ENCODE measurements around the gene PRR22. TPM values are rescaled to one million over a fixed set of nuclear protein-coding genes. Genes with fewer than 3 reads are reported as not detected.
A peak's percentile ranks its signal among the peaks of the same experiment; 100 is the strongest.

PRR22 gene
- total and polyA plus RNA-seq, 9 of the 15 experiments (the other 6 are each of a cell fraction or from before 2014, with no cell fraction given), result 0.03 to 12.0 (median 2.0) TPM; not detected in 1

DNA sequence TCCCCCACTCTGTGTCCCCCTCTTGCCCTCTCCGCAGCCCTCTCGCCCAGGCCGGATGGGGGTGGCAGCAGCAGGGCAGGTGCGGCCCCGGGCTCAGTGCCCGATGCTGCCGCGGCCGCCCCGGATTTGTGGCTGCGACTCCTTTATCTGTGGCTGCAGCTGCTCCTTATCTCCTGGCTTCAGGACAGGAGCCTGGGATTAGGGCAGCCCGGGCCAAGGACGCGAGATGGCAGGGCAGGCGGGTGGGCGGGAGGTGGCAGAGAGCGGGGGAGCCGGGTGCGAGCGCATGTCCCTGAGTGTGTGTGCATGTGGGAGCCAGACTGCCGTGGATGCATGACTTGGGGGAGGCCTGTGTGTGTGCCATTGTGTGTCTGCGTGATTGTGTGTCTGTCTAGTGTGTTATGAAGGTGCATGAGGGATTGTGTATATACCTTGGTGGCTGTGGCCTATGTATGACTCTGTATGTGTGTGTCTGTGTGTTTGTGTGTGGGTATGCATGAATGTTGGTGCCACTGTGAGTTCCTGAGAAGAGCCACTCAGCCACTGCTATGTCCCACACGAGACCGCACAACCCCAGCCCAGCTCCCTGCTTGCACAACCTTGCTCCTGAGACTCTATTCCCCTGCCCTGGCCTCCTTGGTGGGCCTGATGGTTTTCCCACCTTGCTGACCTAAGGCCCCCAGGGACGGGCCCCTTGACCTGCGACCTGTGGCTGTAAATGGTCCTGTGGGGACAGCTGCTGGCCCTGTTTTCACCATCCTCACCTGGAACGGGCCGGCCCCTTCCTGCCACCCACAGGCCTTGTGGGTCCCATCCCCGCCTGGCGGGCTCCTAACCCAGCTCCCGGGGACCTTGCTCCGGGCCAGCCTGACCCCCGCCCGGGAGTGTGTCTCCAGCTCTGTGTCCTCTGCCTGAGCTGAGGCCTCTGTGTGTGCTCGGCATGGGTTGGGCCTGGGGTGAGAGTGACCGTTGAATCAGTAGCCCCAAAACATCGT, 15.0 kb upstream of the PRR22 start (continued):
- TF ChIP-seq, protein P1, sequence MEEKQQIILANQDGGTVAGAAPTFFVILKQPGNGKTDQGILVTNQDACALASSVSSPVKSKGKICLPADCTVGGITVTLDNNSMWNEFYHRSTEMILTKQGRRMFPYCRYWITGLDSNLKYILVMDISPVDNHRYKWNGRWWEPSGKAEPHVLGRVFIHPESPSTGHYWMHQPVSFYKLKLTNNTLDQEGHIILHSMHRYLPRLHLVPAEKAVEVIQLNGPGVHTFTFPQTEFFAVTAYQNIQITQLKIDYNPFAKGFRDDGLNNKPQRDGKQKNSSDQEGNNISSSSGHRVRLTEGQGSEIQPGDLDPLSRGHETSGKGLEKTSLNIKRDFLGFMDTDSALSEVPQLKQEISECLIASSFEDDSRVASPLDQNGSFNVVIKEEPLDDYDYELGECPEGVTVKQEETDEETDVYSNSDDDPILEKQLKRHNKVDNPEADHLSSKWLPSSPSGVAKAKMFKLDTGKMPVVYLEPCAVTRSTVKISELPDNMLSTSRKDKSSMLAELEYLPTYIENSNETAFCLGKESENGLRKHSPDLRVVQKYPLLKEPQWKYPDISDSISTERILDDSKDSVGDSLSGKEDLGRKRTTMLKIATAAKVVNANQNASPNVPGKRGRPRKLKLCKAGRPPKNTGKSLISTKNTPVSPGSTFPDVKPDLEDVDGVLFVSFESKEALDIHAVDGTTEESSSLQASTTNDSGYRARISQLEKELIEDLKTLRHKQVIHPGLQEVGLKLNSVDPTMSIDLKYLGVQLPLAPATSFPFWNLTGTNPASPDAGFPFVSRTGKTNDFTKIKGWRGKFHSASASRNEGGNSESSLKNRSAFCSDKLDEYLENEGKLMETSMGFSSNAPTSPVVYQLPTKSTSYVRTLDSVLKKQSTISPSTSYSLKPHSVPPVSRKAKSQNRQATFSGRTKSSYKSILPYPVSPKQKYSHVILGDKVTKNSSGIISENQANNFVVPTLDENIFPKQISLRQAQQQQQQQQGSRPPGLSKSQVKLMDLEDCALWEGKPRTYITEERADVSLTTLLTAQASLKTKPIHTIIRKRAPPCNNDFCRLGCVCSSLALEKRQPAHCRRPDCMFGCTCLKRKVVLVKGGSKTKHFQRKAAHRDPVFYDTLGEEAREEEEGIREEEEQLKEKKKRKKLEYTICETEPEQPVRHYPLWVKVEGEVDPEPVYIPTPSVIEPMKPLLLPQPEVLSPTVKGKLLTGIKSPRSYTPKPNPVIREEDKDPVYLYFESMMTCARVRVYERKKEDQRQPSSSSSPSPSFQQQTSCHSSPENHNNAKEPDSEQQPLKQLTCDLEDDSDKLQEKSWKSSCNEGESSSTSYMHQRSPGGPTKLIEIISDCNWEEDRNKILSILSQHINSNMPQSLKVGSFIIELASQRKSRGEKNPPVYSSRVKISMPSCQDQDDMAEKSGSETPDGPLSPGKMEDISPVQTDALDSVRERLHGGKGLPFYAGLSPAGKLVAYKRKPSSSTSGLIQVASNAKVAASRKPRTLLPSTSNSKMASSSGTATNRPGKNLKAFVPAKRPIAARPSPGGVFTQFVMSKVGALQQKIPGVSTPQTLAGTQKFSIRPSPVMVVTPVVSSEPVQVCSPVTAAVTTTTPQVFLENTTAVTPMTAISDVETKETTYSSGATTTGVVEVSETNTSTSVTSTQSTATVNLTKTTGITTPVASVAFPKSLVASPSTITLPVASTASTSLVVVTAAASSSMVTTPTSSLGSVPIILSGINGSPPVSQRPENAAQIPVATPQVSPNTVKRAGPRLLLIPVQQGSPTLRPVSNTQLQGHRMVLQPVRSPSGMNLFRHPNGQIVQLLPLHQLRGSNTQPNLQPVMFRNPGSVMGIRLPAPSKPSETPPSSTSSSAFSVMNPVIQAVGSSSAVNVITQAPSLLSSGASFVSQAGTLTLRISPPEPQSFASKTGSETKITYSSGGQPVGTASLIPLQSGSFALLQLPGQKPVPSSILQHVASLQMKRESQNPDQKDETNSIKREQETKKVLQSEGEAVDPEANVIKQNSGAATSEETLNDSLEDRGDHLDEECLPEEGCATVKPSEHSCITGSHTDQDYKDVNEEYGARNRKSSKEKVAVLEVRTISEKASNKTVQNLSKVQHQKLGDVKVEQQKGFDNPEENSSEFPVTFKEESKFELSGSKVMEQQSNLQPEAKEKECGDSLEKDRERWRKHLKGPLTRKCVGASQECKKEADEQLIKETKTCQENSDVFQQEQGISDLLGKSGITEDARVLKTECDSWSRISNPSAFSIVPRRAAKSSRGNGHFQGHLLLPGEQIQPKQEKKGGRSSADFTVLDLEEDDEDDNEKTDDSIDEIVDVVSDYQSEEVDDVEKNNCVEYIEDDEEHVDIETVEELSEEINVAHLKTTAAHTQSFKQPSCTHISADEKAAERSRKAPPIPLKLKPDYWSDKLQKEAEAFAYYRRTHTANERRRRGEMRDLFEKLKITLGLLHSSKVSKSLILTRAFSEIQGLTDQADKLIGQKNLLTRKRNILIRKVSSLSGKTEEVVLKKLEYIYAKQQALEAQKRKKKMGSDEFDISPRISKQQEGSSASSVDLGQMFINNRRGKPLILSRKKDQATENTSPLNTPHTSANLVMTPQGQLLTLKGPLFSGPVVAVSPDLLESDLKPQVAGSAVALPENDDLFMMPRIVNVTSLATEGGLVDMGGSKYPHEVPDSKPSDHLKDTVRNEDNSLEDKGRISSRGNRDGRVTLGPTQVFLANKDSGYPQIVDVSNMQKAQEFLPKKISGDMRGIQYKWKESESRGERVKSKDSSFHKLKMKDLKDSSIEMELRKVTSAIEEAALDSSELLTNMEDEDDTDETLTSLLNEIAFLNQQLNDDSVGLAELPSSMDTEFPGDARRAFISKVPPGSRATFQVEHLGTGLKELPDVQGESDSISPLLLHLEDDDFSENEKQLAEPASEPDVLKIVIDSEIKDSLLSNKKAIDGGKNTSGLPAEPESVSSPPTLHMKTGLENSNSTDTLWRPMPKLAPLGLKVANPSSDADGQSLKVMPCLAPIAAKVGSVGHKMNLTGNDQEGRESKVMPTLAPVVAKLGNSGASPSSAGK (IDR thresholded peaks at IDR 0.05), result peak; percentile 99
- TF ChIP-seq RFX1 (IDR thresholded peaks at IDR 0.05), result no peak
- TF ChIP-seq CHD1 (IDR thresholded peaks at IDR 0.05; ENCODE audit: low read length), result no peak
- TF ChIP-seq, protein P2, sequence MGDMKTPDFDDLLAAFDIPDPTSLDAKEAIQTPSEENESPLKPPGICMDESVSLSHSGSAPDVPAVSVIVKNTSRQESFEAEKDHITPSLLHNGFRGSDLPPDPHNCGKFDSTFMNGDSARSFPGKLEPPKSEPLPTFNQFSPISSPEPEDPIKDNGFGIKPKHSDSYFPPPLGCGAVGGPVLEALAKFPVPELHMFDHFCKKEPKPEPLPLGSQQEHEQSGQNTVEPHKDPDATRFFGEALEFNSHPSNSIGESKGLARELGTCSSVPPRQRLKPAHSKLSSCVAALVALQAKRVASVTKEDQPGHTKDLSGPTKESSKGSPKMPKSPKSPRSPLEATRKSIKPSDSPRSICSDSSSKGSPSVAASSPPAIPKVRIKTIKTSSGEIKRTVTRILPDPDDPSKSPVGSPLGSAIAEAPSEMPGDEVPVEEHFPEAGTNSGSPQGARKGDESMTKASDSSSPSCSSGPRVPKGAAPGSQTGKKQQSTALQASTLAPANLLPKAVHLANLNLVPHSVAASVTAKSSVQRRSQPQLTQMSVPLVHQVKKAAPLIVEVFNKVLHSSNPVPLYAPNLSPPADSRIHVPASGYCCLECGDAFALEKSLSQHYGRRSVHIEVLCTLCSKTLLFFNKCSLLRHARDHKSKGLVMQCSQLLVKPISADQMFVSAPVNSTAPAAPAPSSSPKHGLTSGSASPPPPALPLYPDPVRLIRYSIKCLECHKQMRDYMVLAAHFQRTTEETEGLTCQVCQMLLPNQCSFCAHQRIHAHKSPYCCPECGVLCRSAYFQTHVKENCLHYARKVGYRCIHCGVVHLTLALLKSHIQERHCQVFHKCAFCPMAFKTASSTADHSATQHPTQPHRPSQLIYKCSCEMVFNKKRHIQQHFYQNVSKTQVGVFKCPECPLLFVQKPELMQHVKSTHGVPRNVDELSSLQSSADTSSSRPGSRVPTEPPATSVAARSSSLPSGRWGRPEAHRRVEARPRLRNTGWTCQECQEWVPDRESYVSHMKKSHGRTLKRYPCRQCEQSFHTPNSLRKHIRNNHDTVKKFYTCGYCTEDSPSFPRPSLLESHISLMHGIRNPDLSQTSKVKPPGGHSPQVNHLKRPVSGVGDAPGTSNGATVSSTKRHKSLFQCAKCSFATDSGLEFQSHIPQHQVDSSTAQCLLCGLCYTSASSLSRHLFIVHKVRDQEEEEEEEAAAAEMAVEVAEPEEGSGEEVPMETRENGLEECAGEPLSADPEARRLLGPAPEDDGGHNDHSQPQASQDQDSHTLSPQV (IDR thresholded peaks at IDR 0.05), result no peak
- peak; percentile 88 for TF ChIP-seq LEF1 (IDR thresholded peaks at IDR 0.05)
- no peak for TF ChIP-seq ZC3H8 (IDR thresholded peaks at IDR 0.05)
- TF ChIP-seq EP300 (IDR thresholded peaks at IDR 0.05; ENCODE audit: low read length), result peak; percentile 92
- no peak for TF ChIP-seq CBFB (CRISPR knock-in tag; IDR thresholded peaks at IDR 0.05)
- TF ChIP-seq RAD21 (CRISPR knock-in tag; conservative IDR thresholded peaks at IDR 0.05 in 1 of 2, IDR thresholded peaks at IDR 0.05 in 1 of 2), result no peak
- TF ChIP-seq TCF7L2 (IDR thresholded peaks at IDR 0.05; ENCODE audit: low read depth, low read length), result no peak
- peak; percentile 11; the same call in 1 of the 2 replicates for TF ChIP-seq PHF8 (IDR thresholded peaks at IDR 0.05; ENCODE audit: borderline replicate concordance, low read length)
- TF ChIP-seq ZNF24 (IDR thresholded peaks at IDR 0.05), result no peak

Measured in K562 (cell line).